OCI-LY1 (cell line): Measurements from ENCODE around the gene ANKS1A.

Experiments used
- H2AFZ ChIP-seq: fragments of 200-600 bp; sonication (generic), shearing (Covaris generic); 2 replicates; pipeline ENCODE4 v1.6.0; 2014; ENCODE audit warnings: antibody characterized with exemption, mild to moderate bottlenecking, low read length
- H3F3A ChIP-seq: fragments of 200-600 bp; sonication (generic), shearing (Covaris generic); 2 replicates; pipeline ENCODE4 v1.6.0; 2014; ENCODE audit warnings: mild to moderate bottlenecking, antibody characterized with exemption, low read length, moderate library complexity; ENCODE audit not compliant: insufficient read depth
- H3K27ac ChIP-seq: fragments of 200-600 bp; sonication (generic); 2 replicates; pipeline ENCODE4 v1.5.1; 2014; ENCODE audit warnings: low read length, mixed run types, mild to moderate bottlenecking, low read depth; ENCODE audit not compliant: poor library complexity, severe bottlenecking
- H3K27me3 ChIP-seq: fragments of 200-600 bp; sonication (generic); 2 replicates; pipeline ENCODE4 v1.6.0; 2014; ENCODE audit warnings: antibody characterized with exemption, mild to moderate bottlenecking, low read length, moderate library complexity; ENCODE audit not compliant: insufficient read depth
- H3K36me3 ChIP-seq: fragments of 200-600 bp; sonication (generic); 2 replicates; pipeline ENCODE4 v1.6.1; 2014; ENCODE audit warnings: mild to moderate bottlenecking, antibody characterized with exemption, low read length, moderate library complexity, mixed read lengths; ENCODE audit not compliant: insufficient read depth
- H3K4me1 ChIP-seq: fragments of 200-600 bp; sonication (generic); 2 replicates; pipeline ENCODE4 v1.5.1; 2014; ENCODE audit warnings: mild to moderate bottlenecking, low read length, moderate library complexity; ENCODE audit not compliant: insufficient read depth, severe bottlenecking
- H3K4me2 ChIP-seq: fragments of 200-600 bp; sonication (generic), shearing (Covaris generic); 2 replicates; pipeline ENCODE4 v1.6.1; 2014; ENCODE audit warnings: low read length
- H3K4me3 ChIP-seq: fragments of 200-600 bp; sonication (generic); 2 replicates; pipeline ENCODE4 v1.5.1; 2014; ENCODE audit warnings: low read length, low read depth, mild to moderate bottlenecking, mixed read lengths; ENCODE audit not compliant: poor library complexity, severe bottlenecking
- H3K79me2 ChIP-seq: fragments of 200-600 bp; shearing (Covaris generic); 2 replicates; pipeline ENCODE4 v1.6.1; 2016; ENCODE audit warnings: mixed run types, low read length, mixed read lengths; ENCODE audit not compliant: insufficient read depth
- H3K9ac ChIP-seq: fragments of 200-600 bp; sonication (generic), shearing (Covaris generic); 2 replicates; pipeline ENCODE4 v1.6.1; 2014; ENCODE audit warnings: mild to moderate bottlenecking, low read length, mixed read lengths
- H3K9me2 ChIP-seq: fragments of 200-600 bp; sonication (generic), shearing (Covaris generic); 2 replicates; pipeline ENCODE4 v1.6.1; 2014; ENCODE audit warnings: low read depth, mild to moderate bottlenecking, low read length, mixed read lengths
- H3K9me3 ChIP-seq: fragments of 200-600 bp; shearing (Covaris generic); 2 replicates; pipeline ENCODE4 v1.6.1; 2014; ENCODE audit warnings: low read length, mixed read lengths
- H4K20me1 ChIP-seq: fragments of 200-600 bp; sonication (generic), shearing (Covaris generic); 2 replicates; pipeline ENCODE4 v1.6.0; 2016; ENCODE audit warnings: mild to moderate bottlenecking, low read length; ENCODE audit not compliant: insufficient read depth
- EZH2 ChIP-seq: fragments of 200-600 bp; sonication (generic), shearing (Covaris generic); IDR thresholded peaks from 2 replicates; pipeline ENCODE4 v1.8.0; 2017; ENCODE audit warnings: borderline replicate concordance, mixed run types, mild to moderate bottlenecking, antibody characterized with exemption, low read length, moderate library complexity, mixed read lengths
- TF ChIP-seq, protein P1 (sequence below): fragments of 200-600 bp; sonication (generic), shearing (Covaris generic); IDR thresholded peaks from 2 replicates; pipeline ENCODE4 v1.5.1; 2017; ENCODE audit warnings: mild to moderate bottlenecking, antibody characterized with exemption, low read length, moderate library complexity, mixed read lengths

ANKS1A gene

DNA sequence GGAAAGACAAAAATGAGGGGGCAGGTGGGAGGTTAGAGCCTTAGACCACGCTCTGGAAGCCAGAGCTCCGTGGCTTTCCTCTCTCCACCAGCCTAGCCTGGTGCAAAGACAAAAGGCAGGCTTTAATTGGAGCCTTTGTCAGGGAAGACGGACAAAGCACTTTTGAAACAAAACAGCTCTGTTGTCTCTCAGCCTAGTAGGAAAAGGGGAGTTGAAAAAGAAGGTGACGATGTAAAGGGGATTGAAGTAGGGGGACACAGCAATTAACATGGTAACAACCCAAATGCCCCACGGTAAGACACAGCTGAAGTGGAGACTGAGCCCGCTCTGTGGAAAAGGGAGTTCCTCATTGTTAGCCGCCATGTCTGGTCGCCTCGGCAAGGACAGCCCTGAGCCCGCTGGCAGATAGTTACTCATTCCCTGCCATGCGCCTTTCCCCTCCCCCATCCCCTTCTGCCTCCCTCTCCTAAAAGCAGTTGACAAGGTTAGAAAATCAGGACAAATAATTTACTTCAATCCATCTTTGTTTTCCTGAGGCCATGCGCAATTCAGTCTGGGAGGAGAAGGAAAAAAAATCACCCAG lies 159.1 kb downstream of the ANKS1A start:
- Histone ChIP-seq H3K9me3 (no peaks in the 10 kb centered on the region), H3K79me2 (no peaks in the 10 kb centered on the region), H4K20me1 (no peaks in the 10 kb centered on the region), H3K36me3 (no peaks in the 10 kb centered on the region), H3K4me2 (no peak overlapping the region), H3F3A (no peaks in the 10 kb centered on the region), H3K27me3 (no peaks in the 10 kb centered on the region), H3K9ac (no peak overlapping the region), H3K27ac (no peak overlapping the region), H3K4me3 (no peak overlapping the region), H2AFZ (no peak overlapping the region), H3K9me2 (no peaks in the 10 kb centered on the region), H3K4me1 (no peaks in the 10 kb centered on the region)
- TF ChIP-seq, protein P1, sequence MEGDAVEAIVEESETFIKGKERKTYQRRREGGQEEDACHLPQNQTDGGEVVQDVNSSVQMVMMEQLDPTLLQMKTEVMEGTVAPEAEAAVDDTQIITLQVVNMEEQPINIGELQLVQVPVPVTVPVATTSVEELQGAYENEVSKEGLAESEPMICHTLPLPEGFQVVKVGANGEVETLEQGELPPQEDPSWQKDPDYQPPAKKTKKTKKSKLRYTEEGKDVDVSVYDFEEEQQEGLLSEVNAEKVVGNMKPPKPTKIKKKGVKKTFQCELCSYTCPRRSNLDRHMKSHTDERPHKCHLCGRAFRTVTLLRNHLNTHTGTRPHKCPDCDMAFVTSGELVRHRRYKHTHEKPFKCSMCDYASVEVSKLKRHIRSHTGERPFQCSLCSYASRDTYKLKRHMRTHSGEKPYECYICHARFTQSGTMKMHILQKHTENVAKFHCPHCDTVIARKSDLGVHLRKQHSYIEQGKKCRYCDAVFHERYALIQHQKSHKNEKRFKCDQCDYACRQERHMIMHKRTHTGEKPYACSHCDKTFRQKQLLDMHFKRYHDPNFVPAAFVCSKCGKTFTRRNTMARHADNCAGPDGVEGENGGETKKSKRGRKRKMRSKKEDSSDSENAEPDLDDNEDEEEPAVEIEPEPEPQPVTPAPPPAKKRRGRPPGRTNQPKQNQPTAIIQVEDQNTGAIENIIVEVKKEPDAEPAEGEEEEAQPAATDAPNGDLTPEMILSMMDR = no peak
- TF ChIP-seq EZH2 = no peak

DNA sequence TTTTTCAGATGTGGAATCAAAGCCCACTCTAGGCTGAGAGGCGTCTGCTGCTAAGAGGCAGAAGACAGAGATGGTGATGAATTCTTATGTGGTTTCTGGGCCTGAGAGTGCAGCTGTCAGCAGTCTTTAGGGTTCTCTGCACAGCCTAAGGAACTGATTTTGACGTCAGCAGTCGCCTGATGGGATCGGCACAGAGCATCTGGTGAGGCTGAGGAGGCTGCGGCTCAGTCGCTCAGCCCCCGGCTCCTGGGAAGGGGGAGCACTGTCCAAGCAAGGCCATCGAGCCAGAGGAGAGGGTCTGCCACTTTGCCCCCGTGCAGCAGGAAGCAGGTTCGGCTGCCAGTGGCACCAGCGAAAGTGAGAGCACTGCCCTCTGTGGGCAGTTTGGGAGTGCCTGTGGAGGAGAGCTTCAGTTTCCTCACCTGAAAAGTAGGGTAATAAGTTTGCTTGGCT lies 159.6 kb downstream of the ANKS1A start:
- Histone ChIP-seq H3K27me3 (no peaks in the 10 kb centered on the region), H3K9me3 (no peaks in the 10 kb centered on the region), H3K4me1 (no peaks in the 10 kb centered on the region), H3K9me2 (no peaks in the 10 kb centered on the region), H3K79me2 (no peaks in the 10 kb centered on the region), H3F3A (no peaks in the 10 kb centered on the region), H3K4me2 (no peak overlapping the region), H4K20me1 (no peaks in the 10 kb centered on the region), H3K9ac (no peak overlapping the region), H3K27ac (no peak overlapping the region), H3K36me3 (no peaks in the 10 kb centered on the region), H3K4me3 (no peak overlapping the region), H2AFZ (no peak overlapping the region)
- no peak for TF ChIP-seq EZH2
- TF ChIP-seq, protein P1 = peak; percentile 43

DNA sequence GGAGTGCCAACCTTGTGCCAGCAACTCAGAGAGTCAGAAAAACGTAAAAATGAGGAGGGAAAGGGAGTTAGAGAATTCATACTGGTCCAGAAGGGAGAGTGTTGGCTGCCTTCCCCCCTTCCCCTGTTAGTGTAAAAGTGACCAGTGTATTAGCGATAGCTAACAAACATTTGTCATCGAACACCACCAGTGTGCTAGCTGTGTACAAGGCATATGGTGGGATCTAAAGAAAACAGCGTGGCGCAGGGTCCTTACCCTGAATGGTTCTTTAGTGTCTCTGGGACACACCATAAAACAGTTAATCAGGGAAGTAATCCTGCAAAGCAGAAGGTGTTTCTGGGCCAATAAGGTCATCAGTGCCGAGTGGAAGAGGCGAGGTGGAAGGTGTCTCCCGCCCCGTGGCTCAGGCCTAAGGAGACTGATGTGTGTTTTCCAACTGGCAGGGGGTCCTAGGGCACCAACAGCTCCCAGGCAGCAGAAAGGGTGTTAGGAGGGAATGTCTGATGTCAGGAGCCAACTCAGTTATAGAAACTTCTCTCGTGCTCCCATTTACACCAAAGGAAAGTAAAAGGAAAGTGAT lies 160.2 kb downstream of the ANKS1A start:
- no peaks in the 10 kb centered on the region for H3K9me2 ChIP-seq
- no peaks in the 10 kb centered on the region for H4K20me1 ChIP-seq
- H3K4me3 ChIP-seq = no peak overlapping the region
- no peaks in the 10 kb centered on the region for H3K9me3 ChIP-seq
- H3K36me3 ChIP-seq = no peaks in the 10 kb centered on the region
- no peak overlapping the region for H3K9ac ChIP-seq
- H3K4me2 ChIP-seq = no peak overlapping the region
- H3K27ac ChIP-seq = no peak overlapping the region
- no peak for TF ChIP-seq EZH2
- TF ChIP-seq, protein P1 = no peak
- H3F3A ChIP-seq = no peaks in the 10 kb centered on the region
- H3K4me1 ChIP-seq = no peaks in the 10 kb centered on the region
- no peak overlapping the region for H2AFZ ChIP-seq
- H3K79me2 ChIP-seq = no peaks in the 10 kb centered on the region
- H3K27me3 ChIP-seq = no peaks in the 10 kb centered on the region
